H4 (cell line): ENCODE data around the gene TSPAN9. TPM values are rescaled to one million over a fixed set of nuclear protein-coding genes. Genes with fewer than 3 reads are reported as not detected.

Experiments
- DNase-seq: peaks from one replicate; pipeline ENCODE4 v3.0.0-alpha.2; 2015; ENCODE audit warnings: low spot score
- total RNA-seq: library from RNA; depleted of rRNA; stranded (reverse); fragments of >200 nt; shearing (Covaris generic); gene quantifications from 2 replicates; pipeline ENCODE4 v1.2.3, GENCODE V29; 2014

The TSPAN9 gene
- total RNA-seq, 1 experiment from 2014 or later: 12.7 TPM

DNA sequence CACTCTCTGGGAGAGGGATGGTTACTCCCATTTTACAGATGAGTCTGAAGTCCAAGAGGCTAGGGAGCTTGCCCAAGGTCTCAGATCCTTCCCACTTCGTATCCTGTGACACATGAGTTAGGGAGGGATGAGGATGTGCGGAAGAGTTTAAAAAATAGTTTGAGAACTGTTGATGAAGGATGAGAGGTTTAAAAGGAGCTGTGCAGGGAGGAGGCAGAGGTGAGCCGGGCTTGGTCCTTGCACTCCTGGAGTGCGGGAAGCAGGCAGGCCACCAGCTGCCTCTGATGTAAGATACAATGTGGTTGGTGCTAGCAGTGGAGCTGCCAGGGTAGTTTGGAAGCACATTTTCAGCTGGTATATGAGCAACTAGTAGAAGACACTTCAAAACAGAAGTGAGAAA is 46.5 kb downstream of the TSPAN9 start:
- DNase-seq: no peak

GRCh38 chr12:3124917-3125316 is 47.7 kb downstream of the TSPAN9 start:
- no peak for DNase-seq

- no peak for DNase-seq
These were observed 48.5 kb downstream of the TSPAN9 start for GRCh38 chr12:3125674-3126073.

DNA sequence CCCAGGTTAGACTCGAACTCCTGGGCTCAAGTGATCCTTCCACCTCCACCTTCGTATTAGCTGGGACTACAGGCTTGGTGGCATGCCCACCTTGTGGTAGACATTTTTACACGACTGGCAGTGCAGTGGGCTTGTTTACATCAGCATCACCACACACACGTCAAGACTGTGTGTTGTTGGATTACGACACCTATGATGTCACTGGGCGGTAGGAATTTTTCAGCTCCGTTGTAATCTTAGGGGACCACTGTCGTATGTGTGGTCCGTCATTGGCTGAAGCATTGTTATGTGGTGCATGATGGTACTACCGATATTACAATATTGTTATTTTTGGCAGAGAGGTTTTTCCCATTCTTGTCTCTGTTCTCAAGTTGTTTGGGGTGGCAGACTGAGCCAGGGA is 50.7 kb downstream of the TSPAN9 start:
- peak; percentile 35 for DNase-seq

DNA sequence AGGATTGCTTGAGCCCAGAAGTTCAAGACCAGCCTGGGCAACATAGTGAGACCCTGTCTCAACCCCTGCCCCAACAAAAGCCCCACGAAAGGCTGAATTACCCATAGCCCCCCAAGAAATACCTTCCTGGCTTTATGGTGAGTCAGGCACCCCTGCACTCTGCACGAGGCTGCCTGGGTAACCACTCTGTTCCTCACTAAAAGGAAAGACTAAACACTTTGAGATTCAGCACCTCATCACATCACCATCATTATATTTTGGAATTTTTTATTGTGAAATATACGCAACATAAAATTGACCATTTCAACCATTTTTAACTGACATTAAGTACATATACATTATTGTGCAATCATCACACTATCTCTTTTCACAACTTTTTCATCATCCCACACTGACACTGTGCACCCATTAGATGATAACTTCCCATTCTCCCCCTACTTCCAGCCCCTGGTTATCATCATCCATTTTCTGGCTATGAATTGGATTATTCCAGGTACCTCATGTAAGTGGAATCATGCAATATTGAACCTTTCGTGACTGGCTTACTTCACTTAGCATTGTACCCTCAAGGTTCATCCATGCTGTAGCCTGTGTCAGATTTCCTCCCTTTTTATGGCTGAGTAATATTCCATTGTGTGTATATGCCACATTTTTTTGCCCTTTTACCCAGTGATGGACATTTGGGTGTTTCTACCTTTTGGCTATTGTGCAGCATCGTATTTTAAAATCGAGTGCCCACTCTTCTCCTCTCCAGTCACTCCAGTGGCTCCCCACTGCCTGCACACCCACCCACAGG is 51.5 kb downstream of the TSPAN9 start:
- DNase-seq: no peak

GRCh38 chr12:3129301-3130056 is 52.3 kb downstream of the TSPAN9 start:
- peak; percentile 89 for DNase-seq

DNA sequence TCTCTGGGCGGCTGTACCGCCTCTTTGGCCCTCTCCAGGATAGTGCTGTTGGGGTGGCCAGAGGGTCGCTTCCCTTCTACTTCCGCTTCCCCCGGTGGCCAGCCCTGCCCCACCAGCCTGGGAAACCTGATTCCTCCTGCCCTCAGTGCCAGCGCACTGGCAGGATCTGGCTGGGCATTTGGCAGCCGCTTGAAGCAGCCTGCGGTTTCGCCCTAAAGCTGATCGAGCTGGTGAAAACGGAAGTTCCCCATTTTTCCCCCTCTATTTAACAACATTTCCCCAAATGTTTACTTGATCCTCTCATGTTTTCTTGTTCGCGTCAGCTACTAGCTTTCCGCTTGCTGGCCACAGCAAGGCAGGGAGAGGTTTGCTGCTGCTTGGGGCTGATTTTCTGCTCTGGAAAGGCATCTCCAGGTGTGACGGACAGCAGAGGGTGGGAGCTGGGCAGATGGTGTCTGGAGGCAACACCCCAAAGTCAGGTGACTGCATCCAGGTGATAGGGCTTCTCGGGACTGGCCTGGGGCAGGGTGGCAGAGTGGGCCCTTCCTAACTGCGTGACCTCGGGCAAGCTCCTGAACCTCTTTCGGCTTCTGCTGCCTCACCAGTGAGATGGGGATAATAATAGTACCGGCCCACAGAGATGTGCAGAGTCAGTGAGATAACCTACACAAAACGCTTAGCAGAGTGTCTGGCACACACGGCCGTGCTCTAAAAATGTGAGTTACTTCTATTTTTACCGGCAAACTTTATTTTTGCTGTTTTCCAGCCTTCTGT is 53.1 kb downstream of the TSPAN9 start:
- DNase-seq: peak; percentile 94

GRCh38 chr12:3131129-3131528 is 54.0 kb downstream of the TSPAN9 start:
- DNase-seq: no peak

GRCh38 chr12:3132636-3133404 is 55.6 kb downstream of the TSPAN9 start:
- no peak for DNase-seq

DNA sequence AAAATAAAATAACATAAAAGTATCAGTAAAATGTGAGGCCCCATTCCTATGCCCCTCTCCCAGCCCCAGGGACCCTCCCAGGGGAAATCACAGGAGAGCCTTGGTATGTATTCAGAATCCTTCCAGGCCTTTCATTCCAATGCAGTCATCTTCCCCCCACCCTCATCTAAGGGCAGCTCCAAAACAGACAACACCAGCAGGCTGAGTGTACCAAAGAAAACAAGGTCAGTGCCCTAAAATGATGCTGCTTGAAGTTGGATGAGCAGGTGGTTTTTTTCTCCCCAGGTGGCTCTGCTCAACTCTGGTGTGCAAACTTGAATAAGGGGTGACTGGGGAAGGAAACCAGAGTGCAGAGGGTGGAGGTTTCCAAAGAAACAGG is 56.2 kb downstream of the TSPAN9 start:
- no peak for DNase-seq

DNA sequence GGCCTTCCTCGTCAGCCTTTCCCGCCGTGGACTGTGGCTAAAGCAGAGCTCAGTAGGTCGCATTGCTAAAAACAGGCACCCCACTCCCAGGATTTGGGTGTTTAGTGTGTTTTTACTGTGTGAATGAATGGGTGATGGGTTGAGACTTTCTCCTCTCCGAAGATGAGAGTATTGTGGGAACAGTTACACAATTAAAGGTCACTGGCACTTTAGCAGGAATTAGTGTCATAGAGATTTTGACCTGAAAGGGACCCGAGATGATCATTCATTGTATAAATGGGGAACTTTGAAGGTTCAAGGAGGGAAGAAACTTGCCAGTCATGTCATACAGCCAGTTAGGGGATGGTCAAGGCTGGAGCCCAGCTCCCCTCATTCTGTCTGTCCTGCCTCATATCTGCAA is 56.9 kb downstream of the TSPAN9 start:
- DNase-seq: no peak

DNA sequence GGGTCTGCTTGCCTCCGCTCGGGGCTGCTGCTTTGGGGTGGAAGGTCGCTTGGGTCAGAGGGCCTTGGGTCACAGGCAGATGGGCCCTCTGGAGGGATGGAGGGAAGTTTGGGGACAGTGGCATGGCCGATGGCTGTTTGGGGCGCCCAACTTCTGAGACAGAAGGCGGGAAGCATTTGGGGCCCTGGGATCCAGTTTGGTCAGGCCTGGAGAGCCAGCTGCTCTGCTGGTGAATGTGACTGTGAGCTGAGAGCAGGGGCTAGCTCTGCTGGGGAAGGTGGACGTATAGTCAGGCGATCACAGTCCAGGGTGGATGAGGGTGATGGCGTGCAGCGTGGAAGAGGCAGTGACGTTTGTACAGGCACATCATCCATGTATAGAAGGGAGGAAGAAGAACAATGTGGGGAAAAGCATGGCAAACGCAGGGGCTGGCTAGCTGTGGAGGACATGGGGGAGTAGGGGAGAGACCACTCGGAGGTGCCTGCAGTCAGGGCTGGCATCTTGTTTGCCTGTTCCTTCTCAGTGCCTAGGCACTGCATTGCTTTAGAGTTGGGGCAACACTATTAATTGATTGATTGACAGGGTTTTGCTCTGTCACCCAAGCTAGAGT is 57.5 kb downstream of the TSPAN9 start:
- DNase-seq: no peak

DNA sequence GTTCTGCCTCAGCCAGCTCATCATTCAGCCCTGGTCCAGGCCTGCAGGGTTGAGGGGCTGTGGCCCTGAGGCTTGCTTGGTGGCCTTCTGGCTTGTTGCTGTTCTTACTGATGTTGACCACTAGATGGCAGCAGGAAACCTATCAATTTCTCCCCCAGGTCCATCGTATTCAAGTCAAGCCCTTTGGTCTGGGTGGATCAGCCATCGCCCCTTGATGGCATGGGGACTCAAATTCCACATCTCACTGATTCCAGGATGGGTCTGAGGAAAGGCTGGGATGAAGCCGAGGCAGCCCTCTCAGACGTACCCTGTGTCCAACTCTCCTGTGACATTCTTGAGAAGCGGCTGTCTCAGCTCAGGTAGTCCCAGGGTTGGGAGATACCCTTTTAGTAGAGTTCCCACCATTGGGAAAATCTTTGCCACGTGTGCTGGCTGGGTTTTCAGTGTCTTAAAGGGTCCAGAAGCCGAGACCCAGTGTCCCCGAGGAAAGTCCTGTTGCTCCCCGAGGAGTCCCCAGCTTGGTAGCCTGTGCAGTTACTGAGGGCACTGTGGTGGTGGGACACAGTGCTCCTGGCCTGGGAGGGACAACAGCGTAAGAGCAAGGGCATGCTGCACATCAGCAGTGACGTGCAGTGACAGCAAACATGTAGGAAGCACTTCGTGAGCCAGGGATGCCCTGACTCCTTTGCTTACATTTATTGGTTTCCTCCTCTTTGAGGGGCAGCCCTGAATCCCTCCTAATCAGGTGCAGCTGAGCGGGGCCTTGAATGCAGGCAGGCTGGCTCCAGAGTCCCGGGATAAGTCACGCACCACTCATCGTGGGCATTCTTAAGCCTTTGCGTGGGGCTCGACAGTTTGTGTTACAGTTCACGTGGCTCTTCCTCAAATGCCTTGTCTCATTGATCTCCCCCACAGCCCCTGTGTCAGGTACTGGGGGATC is 58.6 kb downstream of the TSPAN9 start:
- peak; percentile 71 for DNase-seq

DNA sequence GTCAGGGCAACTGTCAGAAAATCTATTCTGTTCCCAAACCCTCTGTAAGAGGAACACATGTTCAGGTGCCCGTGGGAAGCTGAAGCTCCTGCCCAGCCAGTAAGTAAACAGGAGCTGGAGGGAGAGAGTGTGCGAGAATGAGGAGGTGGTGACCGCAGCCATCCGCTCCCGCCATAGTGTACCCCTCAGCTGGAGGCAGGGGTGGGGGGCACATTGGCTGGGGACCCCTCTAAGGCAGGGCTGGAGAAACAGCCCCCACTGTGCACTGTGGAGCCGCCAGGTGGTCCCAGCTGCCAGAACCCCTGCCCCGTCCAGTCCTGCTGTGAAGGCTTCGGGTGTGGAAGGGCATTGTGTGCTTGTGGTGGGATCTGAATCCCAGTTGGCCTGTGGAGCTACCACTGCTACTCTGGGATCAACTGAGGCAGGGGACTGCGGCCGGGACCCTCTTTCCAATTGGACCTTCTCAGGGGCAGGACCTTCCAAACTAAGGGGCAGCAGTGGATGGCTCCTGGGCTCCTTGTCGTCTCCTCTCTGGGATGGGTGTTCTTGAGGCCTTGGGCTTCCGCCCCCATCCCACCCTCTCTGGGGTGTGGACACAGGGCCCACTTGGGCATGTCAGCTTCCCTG is 59.6 kb downstream of the TSPAN9 start:
- DNase-seq: no peak

DNA sequence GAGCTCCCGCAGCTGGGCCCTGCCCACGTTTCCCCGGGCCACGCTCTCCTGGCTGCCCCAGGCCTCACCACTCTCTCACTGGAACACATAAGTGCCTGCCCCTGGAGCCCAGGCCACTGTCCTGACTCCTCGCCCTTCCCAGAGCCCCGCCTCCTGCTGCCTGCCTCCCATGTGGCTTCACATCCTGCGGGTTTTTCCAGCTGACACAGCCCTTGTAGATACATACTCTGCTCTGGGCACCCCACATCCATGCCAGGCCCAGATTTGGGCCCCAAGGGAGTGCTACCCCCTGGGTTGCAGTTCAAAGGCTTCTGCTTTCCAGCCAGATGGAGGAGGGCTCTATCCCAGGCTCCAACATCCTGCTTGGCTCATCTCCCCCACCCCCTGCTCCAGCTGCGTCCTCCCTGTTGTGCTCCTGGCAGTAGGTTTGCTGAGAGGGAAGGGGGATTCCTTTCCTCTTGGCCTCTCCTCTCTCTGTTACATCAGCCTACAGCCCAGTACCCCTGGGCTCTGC is 60.1 kb downstream of the TSPAN9 start:
- peak; percentile 30 for DNase-seq

GRCh38 chr12:3137814-3138445 is 60.8 kb downstream of the TSPAN9 start:
- DNase-seq: no peak

- DNase-seq: no peak
These were observed 61.8 kb downstream of the TSPAN9 start for GRCh38 chr12:3138941-3139511.

DNA sequence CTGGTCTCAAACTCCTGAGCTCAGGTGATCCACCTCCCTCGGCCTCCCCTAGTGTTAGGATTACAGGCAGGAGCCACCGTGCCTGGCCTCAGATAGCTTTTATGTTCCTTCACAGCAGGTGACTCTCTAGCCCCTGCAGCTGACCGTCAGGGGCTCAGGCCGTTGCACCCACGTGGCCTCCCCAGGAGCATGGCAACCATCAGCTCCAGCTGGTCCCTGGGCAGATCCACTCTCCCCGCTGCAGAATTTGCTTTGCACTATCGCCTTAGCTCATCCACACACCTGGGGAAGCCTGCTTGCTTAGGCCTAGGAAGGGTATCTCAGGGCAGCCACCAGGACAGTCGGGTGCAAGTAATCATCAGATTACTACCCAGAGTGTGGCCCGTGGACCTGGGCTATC is 62.6 kb downstream of the TSPAN9 start:
- DNase-seq: no peak

- no peak for DNase-seq
These were observed 63.1 kb downstream of the TSPAN9 start for GRCh38 chr12:3140284-3140683.
